Lower leg skin (tissue), 3 donors: ENCODE results near the gene PDZRN3.

Source experiments
- CTCF ChIP-seq, 3 donors: fragments of 450-650 bp; IDR thresholded peaks; one replicate each; pipeline ENCODE4 v1.5.1; 2016; ENCODE audit warnings: antibody characterized with exemption in 3 of 3, mild to moderate bottlenecking in 3 of 3, moderate library complexity in 2 of 3
- POLR2A ChIP-seq, 2 donors: fragments of 450-650 bp; IDR thresholded peaks; one replicate each; pipeline ENCODE4 v1.6.1; 2016 to 2017; ENCODE audit warnings: antibody characterized with exemption in 2 of 2, mild to moderate bottlenecking in 1 of 2, moderate library complexity in 1 of 2

GRCh38 chr3:73451301-73451944 lies 173.3 kb downstream of the PDZRN3 start:
- no peak for TF ChIP-seq POLR2A (IDR thresholded peaks at IDR 0.05)
- no peak for TF ChIP-seq CTCF (IDR thresholded peaks at IDR 0.05)
